Ishikawa (cell line): ENCODE data around the gene OLR1.

Experiments used
- CEBPB ChIP-seq: IDR thresholded peaks from 2 replicates; pipeline ENCODE4 v1.6.1; 2012
- CREB1 ChIP-seq: IDR thresholded peaks from 2 replicates; pipeline ENCODE4 v1.6.1; 2012; ENCODE audit warnings: low read depth
- EGR1 ChIP-seq: IDR thresholded peaks from 2 replicates; pipeline ENCODE4 v1.6.1; 2012
- EP300 ChIP-seq: IDR thresholded peaks from 2 replicates; pipeline ENCODE4 v1.6.1; 2012; ENCODE audit warnings: borderline replicate concordance
- FOXM1 ChIP-seq: IDR thresholded peaks from 2 replicates; pipeline ENCODE4 v1.6.1; 2012; ENCODE audit warnings: low read depth, borderline replicate concordance
- NFIC ChIP-seq: IDR thresholded peaks from 2 replicates; pipeline ENCODE4 v1.6.1; 2012
- RAD21 ChIP-seq: IDR thresholded peaks from 2 replicates; pipeline ENCODE4 v1.6.1; 2012; ENCODE audit warnings: low read depth
- REST ChIP-seq: IDR thresholded peaks from 2 replicates; pipeline ENCODE4 v1.6.1; 2012; ENCODE audit warnings: low read depth, mild to moderate bottlenecking
- TAF1 ChIP-seq: IDR thresholded peaks from 2 replicates; pipeline ENCODE4 v1.6.1; 2012; ENCODE audit warnings: low read depth, mild to moderate bottlenecking
- TCF12 ChIP-seq: IDR thresholded peaks from 2 replicates; pipeline ENCODE4 v1.6.1; 2012; ENCODE audit warnings: low read depth
- TEAD4 ChIP-seq: IDR thresholded peaks from 2 replicates; pipeline ENCODE4 v1.6.1; 2012
- USF1 ChIP-seq: IDR thresholded peaks from 2 replicates; pipeline ENCODE4 v1.6.1; 2012
- YY1 ChIP-seq: IDR thresholded peaks from 2 replicates; pipeline ENCODE4 v1.6.1; 2012; ENCODE audit warnings: low read depth
- ZBTB7A ChIP-seq: IDR thresholded peaks from 2 replicates; pipeline ENCODE4 v1.6.1; 2012; ENCODE audit warnings: low read depth
- TF ChIP-seq, protein P1 (sequence below): IDR thresholded peaks from 2 replicates; pipeline ENCODE4 v1.6.1; 2012

The OLR1 gene

DNA sequence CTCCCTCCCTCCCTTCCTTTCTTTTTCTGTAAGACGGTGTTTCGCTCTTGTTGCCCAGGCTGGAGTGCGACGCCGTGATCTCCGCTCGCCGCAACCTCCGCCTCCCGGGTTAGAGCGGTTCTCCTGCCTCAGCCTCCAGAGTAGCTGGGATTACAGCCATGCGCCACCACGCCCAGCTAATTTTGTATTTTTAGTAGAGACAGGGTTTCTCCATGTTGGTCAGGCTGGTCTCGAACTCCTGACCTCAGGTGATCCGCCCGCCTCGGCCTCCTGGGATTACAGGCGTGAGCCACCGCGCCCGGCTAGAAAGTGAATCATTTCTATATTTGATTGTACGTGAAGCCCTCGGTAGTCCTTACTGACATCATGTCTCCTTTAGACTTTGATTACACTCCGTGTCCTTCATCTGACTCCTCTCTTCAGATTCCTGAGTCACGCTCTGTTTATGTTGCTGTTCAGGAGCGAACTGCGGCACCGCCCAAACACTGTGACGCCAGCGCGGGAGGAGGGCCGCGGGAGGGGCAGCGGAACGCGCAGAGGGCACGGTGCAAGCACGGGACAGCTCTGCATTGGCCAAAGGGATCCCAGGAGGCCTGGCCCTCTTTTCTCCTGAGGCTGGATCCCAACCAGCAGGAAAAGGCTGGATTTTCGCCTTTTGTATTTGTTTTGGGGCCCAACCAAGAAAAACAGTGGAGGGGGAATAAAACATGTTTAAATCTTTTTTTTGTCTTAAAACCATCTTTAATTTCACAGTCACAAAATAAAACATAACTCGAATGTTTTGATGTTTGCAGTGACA, 40.2 kb upstream of the OLR1 start:
- TF ChIP-seq TAF1 (no peak), NFIC (no peak; the same call in 1 of the 2 replicates), USF1 (0 out of 2 replicates have a peak, but pooled peaks have one; percentile 55), EP300 (peak; percentile 24; the same call in 1 of the 2 replicates), TEAD4 (peak; percentile 70; the same call in 1 of the 2 replicates), CEBPB (no peak), EGR1 (no peak), TCF12 (peak; percentile 51), CREB1 (peak; percentile 81), REST (no peak), YY1 (no peak), FOXM1 (no peak), ZBTB7A (no peak), RAD21 (no peak)
- TF ChIP-seq, protein P1, sequence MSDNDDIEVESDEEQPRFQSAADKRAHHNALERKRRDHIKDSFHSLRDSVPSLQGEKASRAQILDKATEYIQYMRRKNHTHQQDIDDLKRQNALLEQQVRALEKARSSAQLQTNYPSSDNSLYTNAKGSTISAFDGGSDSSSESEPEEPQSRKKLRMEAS = peak; percentile 75

DNA sequence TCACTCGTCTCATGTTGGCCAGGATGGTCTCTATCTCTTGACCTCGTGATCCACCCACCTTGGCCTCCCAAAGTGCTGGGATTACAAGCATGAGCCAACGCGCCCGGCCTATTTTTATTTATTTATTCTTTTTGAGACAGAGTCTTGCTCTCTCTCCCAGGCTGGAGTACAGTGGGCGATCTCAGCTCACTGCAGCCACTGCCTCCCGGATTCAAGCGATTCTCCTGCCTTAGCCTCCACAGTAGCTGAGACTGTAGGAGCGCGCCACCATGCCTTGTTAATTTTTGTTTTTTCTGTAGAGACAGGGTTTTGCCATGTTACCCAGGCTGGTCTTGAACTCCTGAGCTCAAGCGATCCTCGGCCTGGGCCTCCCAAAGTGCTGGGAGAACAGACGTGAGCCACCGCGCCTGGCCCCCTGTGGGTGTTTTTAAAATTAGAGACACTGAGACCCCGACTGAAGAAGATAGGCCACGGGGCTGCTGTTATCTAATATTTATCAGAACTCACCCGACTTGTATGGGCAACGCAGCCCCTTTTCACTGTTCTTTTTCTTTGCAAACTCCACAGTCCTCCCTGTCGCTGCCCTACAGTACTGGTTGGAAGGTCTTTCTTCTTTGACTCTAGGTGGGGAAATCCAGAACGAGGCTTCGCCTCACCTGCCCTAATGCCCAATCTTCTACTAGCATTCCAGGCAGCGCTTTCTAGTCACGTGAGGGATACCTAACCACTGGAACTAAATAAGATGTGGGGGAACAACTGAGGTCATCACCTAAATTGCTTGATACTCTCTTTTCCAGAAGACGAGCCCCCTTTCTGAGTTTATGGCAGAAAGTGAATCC, 39.4 kb upstream of the OLR1 start:
- TF ChIP-seq RAD21 = no peak
- TF ChIP-seq YY1 = no peak
- TF ChIP-seq TAF1 = no peak
- TF ChIP-seq TEAD4 = no peak
- no peak for TF ChIP-seq USF1
- no peak for TF ChIP-seq REST
- TF ChIP-seq CEBPB = no peak

DNA sequence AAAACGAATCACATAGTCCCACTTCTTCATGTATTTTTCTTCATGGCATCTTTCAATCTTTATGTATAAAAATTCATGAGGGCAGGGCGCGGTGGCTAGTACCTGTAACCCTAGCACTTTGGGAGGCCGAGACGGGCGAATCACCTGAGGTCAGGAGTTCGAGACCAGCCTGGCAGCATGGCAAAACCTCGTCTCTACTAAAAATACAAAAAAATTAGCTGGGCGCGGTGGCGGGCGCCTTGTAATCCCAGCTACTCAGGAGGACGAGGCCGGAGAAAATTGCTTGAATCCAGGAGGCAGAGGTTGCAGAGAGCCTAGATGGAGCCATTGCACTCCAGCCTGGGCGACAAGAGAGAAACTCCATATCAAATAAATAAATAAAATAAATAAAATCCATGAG, 38.3 kb upstream of the OLR1 start:
- no peak for TF ChIP-seq TCF12

DNA sequence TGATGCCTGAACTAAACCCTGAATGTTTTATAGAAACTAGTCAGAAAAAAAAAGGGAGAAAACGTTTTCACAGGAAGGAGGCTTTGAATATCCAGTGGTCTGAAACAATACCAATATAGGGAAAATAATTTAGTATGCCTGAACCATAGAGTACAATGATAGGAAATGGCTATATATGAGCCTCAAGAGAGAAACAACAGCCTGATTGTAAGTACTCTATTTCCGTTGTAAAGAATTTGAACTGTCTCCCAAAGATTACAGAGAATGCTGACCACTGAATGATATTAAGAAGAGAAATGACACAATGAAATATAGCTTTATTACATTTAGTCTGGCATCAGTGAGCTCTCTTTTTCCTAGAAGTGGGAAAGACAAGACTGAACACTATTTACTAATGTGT, 35.2 kb upstream of the OLR1 start:
- TF ChIP-seq EGR1 (no peak), NFIC (no peak), USF1 (no peak), TAF1 (no peak), REST (no peak), TCF12 (no peak), FOXM1 (no peak), YY1 (no peak), CEBPB (no peak)
